Measurements from ENCODE around the gene SH2D4B. TPM values are rescaled to one million over a fixed set of nuclear protein-coding genes. Genes with fewer than 3 reads are reported as not detected.

Gene SH2D4B
- total RNA-seq, 4 donors from 2014 or later, result 0.26 to 0.42 TPM; not detected in 2

DNA sequence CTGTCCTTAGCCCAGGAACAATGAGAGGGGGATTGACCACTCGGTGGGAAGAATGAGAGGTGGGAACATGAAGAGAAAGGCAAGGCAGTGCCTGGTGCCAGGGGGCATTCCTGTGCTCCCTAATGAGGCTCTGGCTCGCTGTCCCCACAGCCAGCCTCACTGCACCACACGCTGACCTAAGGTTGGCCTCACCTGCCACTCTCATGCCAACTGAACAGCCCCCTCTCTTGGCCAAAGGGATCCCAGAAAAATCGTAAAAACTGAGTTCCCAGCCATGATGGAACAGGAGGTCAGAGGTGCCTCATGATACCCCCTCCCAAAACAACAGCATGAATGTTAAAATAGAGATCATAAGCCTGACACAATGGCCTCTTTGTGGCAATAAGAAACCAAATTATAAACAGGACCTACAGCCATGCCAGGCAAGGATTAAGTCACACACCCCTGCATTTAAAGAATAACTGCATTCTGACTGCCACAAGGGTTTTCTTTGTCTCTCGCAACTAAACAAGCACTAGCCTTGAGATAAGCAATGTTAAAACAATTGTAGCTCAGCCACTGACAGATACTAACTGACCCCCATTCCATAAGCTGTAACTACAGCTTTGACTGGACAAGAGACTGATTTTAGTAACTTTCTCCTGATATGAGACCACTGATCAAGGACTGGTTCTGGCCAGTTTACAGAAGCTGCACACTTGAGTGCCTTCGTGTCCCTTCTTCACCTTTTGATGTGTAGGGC lies 149.2 kb downstream of the SH2D4B start:
- 83% methylated on average over 6 of the region's 6 CpGs for WGBS
- no peaks in the 10 kb centered on the region for H3K9me3 ChIP-seq
- H3K36me3 ChIP-seq, result no peaks in the 10 kb centered on the region
- no peaks in the 10 kb centered on the region for H3K4me1 ChIP-seq
- no peak overlapping the region for H3K4me3 ChIP-seq
- no peak overlapping the region for H3K27ac ChIP-seq (replicated peaks in 1 of 4)
- DNase-seq (ENCODE audit: extremely low spot score), result no peak
- TF ChIP-seq, protein P1, sequence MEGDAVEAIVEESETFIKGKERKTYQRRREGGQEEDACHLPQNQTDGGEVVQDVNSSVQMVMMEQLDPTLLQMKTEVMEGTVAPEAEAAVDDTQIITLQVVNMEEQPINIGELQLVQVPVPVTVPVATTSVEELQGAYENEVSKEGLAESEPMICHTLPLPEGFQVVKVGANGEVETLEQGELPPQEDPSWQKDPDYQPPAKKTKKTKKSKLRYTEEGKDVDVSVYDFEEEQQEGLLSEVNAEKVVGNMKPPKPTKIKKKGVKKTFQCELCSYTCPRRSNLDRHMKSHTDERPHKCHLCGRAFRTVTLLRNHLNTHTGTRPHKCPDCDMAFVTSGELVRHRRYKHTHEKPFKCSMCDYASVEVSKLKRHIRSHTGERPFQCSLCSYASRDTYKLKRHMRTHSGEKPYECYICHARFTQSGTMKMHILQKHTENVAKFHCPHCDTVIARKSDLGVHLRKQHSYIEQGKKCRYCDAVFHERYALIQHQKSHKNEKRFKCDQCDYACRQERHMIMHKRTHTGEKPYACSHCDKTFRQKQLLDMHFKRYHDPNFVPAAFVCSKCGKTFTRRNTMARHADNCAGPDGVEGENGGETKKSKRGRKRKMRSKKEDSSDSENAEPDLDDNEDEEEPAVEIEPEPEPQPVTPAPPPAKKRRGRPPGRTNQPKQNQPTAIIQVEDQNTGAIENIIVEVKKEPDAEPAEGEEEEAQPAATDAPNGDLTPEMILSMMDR (IDR thresholded peaks at IDR 0.05), result no peak
- intact Hi-C loops (cut with DNase I), result no loop called here
- H3K27me3 ChIP-seq, result peaks cover 0 to 10% (median 0%) of the 10 kb centered on the region in 4 donors

DNA sequence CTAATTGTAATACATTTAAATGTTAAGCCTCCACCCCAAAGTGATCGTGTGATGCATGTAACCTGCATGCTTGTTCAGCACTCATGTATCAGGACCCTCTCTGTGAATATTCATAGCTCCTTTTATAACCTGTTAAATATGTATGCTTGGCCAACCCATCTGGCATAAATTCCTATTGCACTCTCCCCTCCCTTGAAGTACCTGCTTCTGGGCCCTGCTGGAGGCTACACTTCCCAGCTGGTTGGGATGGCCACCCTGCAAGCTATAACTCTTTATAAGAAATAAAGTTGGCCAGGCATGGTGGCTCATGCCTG lies 149.7 kb downstream of the SH2D4B start:
- 72% methylated on average over 1 of the region's 1 CpG for WGBS
- no peak for DNase-seq (ENCODE audit: extremely low spot score)
- Histone ChIP-seq H3K9me3 (no peaks in the 10 kb centered on the region), H3K4me1 (no peaks in the 10 kb centered on the region), H3K36me3 (no peaks in the 10 kb centered on the region), H3K4me3 (no peak overlapping the region), H3K27me3 (peaks cover 0 to 10% (median 0%) of the 10 kb centered on the region in 4 donors), H3K27ac (replicated peaks in 1 of 4) (no peak overlapping the region)
- TF ChIP-seq POLR2AphosphoS5 (IDR thresholded peaks at IDR 0.05), result no peak
- no peak for TF ChIP-seq POLR2A (IDR thresholded peaks at IDR 0.05; ENCODE audit: low read depth)
- no peak for TF ChIP-seq EP300 (IDR thresholded peaks at IDR 0.05)
- TF ChIP-seq, protein P1 (IDR thresholded peaks at IDR 0.05), result no peak
- intact Hi-C loops (cut with DNase I), result no loop called here

DNA sequence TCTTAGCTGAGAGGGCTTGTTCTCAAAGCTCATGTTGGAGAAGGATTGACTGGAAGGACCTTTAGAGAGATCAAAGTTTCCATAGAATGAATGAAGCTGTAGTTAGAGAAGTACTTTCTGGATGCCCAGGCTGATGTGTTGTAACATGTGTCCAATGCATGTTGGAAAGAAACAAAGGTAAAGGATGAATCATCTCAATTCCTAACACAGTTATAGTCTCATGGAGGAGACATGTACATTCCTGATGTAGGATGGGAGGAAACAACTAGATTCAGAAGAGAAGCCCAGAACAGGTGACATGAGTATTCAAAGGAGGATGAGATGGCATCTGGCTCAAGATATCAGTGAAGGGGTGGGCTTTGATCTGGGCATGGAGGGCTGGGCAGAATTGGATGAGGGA lies 152.7 kb downstream of the SH2D4B start:
- TF ChIP-seq POLR2A (IDR thresholded peaks at IDR 0.05; ENCODE audit: low read depth), result no peak
- TF ChIP-seq POLR2AphosphoS5 (IDR thresholded peaks at IDR 0.05), result no peak
- TF ChIP-seq, protein P1 (IDR thresholded peaks at IDR 0.05), result no peak
- TF ChIP-seq EP300 (IDR thresholded peaks at IDR 0.05), result no peak
- no peaks in the 10 kb centered on the region for H3K36me3 ChIP-seq
- no peak for DNase-seq (ENCODE audit: extremely low spot score)
- intact Hi-C loops (cut with DNase I), result no loop called here
- H3K4me3 ChIP-seq, result no peak overlapping the region
- no peaks in the 10 kb centered on the region for H3K9me3 ChIP-seq
- H3K27ac ChIP-seq (replicated peaks in 1 of 4), result no peak overlapping the region
- H3K4me1 ChIP-seq, result no peaks in the 10 kb centered on the region
- peaks cover 0 to 10% (median 0%) of the 10 kb centered on the region in 4 donors for H3K27me3 ChIP-seq

DNA sequence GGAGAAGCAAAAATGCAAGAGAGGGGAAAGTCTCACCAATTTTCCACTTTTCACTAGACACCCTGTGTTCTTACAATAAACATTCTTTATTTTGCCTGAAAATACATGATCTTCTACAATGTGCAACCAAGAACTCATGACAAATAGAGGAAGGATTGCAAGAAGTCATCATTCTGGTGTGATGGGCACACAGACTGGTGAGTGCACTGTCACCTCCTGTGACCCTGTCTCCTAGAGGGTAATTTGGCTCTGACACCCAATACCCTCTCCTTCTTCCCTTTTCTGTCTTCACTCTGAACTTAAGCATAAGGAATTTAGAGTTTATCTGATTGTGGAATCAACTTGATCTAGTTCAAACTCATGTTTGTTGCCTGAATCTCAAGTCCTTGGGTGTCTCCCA lies 153.7 kb downstream of the SH2D4B start:
- Histone ChIP-seq H3K27me3 (peaks cover 0 to 10% (median 0%) of the 10 kb centered on the region in 4 donors), H3K9me3 (no peaks in the 10 kb centered on the region), H3K27ac (replicated peaks in 1 of 4) (no peak overlapping the region), H3K4me3 (no peak overlapping the region), H3K4me1 (no peaks in the 10 kb centered on the region), H3K36me3 (no peaks in the 10 kb centered on the region)
- intact Hi-C loops (cut with DNase I), result no loop called here
- no peak for TF ChIP-seq POLR2A (IDR thresholded peaks at IDR 0.05; ENCODE audit: low read depth)
- TF ChIP-seq, protein P1 (IDR thresholded peaks at IDR 0.05), result no peak
- no peak for TF ChIP-seq EP300 (IDR thresholded peaks at IDR 0.05)
- no peak for TF ChIP-seq POLR2AphosphoS5 (IDR thresholded peaks at IDR 0.05)
- no peak for DNase-seq (ENCODE audit: extremely low spot score)

DNA sequence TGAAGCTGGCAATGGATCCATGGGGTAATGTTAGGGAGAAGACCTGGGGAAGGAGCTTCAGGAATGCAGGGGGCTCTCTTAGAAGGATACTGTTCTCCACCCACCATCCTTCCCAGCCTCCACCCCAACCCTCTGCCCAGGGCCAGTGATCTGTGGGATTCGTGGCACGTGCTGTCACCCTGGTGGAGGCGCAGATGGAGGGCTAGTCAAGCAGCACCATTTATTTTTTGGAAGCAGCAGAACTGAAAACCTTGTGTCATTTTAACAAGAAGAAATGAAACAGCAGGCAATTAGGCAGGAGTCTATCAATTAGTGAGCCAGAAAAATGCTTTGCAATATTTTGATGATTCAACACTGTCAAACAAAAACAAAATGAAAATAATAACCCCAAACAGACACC lies 155.9 kb downstream of the SH2D4B start:
- TF ChIP-seq EP300 (IDR thresholded peaks at IDR 0.05) (no peak), POLR2A (IDR thresholded peaks at IDR 0.05; ENCODE audit: low read depth) (no peak), POLR2AphosphoS5 (IDR thresholded peaks at IDR 0.05) (no peak)
- TF ChIP-seq, protein P1 (IDR thresholded peaks at IDR 0.05), result no peak
- 96% methylated on average over 3 of the region's 3 CpGs for WGBS
- H3K27me3 ChIP-seq, result peaks cover 0 to 10% (median 0%) of the 10 kb centered on the region in 4 donors
- no peaks in the 10 kb centered on the region for H3K36me3 ChIP-seq
- no peak for DNase-seq (ENCODE audit: extremely low spot score)
- H3K4me1 ChIP-seq, result no peaks in the 10 kb centered on the region
- intact Hi-C loops (cut with DNase I), result no loop called here
- H3K27ac ChIP-seq (replicated peaks in 1 of 4), result no peak overlapping the region
- H3K4me3 ChIP-seq, result no peak overlapping the region
- no peaks in the 10 kb centered on the region for H3K9me3 ChIP-seq
